Astrocyte of the cerebellum (primary cell): ENCODE results near the gene TEX35.

Experiments
- DNase-seq: peaks from one replicate; pipeline ENCODE4 v3.0.0-alpha.2; 2011; ENCODE audit warnings: low read depth
- H3K4me3 ChIP-seq: 2 replicates; pipeline ENCODE4 v1.5.1; 2011; ENCODE audit warnings: mild to moderate bottlenecking, low read depth, low read length, moderate library complexity
- CTCF ChIP-seq: IDR thresholded peaks from 2 replicates; pipeline ENCODE4 v1.5.1; 2012; ENCODE audit warnings: low read length, low read depth, moderate library complexity, mild to moderate bottlenecking; ENCODE audit errors: missing control alignments
- in situ Hi-C: cut with HindIII; loops from 2 replicates; pipeline ENCODE4 v1.10.0; 2017; ENCODE audit warnings: low sequenced_read_pairs

The TEX35 gene

DNA sequence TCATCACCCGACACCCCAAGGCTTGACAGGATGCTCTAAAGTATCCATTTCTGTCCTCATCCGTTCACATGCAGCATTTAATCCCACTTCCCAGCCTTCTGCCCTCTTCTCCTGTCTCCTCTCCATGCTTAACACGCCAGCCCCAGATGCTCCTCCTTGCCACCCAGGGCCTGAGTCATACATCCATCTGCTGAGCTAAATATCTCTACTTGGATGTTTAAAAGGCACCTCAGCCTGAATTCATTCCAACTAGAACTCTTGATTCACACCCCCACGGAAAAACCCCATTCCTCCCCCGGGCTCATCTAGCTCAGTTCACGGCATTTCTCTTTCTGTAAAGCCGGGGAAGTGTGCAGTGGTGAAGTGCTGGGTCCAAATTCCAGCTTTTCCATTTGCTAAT, 27.7 kb downstream of the TEX35 start:
- TF ChIP-seq CTCF = no peak
- DNase-seq = no peak
- in situ Hi-C loops = no loop called here
- no peak overlapping the region for H3K4me3 ChIP-seq

DNA sequence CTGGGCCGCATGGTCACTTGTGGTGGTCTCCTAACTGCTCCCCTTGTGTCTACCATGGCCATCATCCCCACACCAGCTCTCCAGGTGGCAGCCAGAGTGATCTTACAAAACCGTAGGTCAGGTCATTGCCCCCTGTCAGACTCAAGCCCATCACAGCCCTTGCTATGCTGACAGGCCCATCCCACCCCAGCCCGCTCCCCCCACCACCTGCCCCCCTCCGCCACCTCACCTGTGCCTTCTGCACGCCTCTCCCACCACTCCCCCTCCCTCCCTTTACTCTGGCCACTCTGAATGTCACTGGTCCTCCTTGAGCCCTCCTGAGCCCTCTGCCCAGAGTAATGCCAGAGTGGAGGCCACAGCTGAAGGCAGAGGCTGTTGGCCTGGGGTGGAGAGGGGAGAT, 28.5 kb downstream of the TEX35 start:
- in situ Hi-C loops = no loop called here
- no peak overlapping the region for H3K4me3 ChIP-seq
- DNase-seq = no peak
- no peak for TF ChIP-seq CTCF

DNA sequence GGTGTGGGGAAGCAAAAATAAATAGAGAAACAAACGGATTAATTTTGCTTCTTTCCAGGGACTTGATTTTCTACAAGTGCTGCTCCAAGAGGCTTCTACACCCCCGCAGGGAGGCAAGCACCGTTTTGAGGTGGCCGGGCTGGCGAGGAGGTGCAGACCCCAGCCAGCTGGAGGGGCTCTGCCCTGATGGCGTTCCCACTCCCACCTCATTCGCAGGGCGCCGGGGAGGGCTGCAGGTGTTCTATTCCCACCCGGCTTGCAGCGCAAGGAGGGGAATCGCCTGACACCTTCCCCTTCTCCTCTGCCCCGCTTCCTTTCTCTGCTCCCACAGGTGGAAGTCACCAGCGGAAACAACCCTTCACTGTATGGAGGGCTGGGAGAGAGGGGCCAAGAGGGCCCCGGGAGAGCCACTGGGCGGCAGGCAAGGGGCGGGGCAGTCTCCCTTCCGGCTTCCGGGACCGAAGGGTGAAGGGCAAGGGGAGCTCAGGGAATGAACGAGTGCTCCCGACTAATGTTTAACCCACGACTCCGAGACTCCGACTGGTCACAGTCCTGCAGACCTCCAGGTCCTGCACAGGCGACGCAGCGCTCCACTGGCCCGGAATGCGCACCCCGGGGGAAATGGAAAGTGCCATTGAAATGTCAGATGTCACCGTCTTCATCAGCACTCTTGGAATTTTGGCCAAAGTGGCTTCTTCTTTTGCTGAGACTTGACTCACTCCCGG, 29.1 kb downstream of the TEX35 start:
- no peak for DNase-seq
- peak overlapping the region; percentile 58 for H3K4me3 ChIP-seq
- in situ Hi-C loops = no loop called here
- TF ChIP-seq CTCF = no peak

DNA sequence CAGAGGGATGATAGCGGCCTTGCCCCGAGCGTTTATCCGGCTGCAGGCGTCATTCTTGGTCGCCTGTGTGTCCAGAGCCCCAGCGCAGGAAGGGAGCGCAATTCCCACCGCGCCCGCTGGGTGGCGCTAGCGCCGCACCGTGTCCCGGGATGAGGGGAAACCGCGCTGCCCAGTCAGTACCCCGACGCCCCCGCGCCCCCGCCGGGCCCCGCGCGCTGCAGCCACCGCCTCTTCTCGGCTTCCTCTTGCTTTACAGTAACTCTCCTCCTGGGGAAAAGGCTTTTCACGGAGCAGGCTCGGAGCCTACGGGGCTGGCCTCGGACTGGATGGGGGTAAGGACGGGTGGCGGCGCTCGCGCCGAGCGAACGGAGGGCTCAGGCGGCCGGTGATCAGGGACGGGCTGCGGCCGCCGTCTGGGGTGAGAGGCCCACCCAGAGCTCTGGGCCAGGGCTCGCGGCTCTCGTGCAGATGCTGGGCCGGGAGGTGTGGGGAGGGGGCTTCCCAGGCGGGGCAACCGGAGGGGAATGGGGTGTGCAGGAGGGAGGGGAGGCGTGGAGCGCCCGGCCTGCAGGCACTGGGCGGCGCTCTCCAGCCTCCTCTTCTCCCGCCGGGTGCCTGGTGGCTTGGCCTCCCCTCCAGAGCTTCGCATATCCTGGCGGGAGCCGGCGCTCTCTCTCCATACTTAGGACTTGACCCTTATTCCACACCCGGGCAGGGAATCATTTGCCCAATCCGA, 29.8 kb downstream of the TEX35 start:
- in situ Hi-C loops = no loop called here
- DNase-seq = peak; percentile 64
- H3K4me3 ChIP-seq = peak overlapping the region; percentile 58
- TF ChIP-seq CTCF = peak; percentile 79

DNA sequence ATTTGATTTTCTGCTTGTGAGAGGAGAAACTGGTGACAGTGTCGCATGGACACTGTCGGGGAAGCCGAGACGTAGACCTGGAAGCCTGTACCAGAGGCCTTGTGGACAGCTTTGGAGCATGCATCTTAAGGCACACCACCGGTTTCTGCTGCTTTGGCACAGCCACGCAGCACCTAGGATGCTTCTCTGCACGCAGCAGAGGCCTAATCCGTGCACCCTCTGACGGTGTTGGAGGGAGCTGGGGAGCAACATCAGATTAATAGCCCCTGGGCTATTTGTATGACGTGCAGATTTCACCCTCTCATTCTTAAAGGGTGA, 30.3 kb downstream of the TEX35 start:
- H3K4me3 ChIP-seq = peak overlapping the region; percentile 58
- TF ChIP-seq CTCF = no peak
- in situ Hi-C loops = no loop called here
- no peak for DNase-seq

DNA sequence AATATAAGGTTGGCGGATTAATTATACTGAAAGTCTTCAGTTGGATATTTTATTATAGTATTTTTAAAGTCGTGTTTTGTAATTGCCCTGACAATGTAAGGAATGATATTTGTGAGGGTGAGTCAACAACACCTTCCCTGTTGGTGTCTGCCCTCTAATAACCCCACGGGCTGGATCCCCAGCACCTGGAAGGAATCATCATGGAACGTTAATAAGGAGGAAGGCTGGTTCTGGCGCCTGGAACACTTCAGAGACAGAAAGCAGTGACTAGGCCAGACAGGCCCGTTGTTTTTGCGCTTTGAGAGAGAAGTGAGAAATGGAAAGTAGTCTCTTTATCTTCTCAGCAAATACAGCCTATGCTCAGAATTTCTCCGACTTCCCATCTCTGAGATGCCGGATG, 31.6 kb downstream of the TEX35 start:
- TF ChIP-seq CTCF = no peak
- in situ Hi-C loops = no loop called here
- H3K4me3 ChIP-seq = no peak overlapping the region
- DNase-seq = no peak
